ENCODE measurements around the gene MRPS24. TPM values are rescaled to one million over a fixed set of nuclear protein-coding genes. Genes with fewer than 3 reads are reported as not detected.
"Not testable (repeated sequence)": the region's sequence is repeated elsewhere in the genome, so short reads cannot be mapped to it uniquely, and the experiment has no call there.

The MRPS24 gene
- total RNA-seq, 1 experiment from 2014 or later, result 156 TPM

GRCh38 chr7:43824963-43825362, 44.4 kb downstream of the MRPS24 start:
- RAD21 ChIA-PET (ENCODE audit: low non-redundant PET in 1 of 2, low total read pairs in 2 of 2, uncharacterized antibody in 2 of 2, unreplicated experiment in 2 of 2), result no interaction called here
- H3K4me1 ChIP-seq (ENCODE audit: control insufficient read depth in 1 of 2, insufficient read depth in 2 of 2, low read length in 2 of 2), result no peaks in the 10 kb centered on the region
- H3K9me3 ChIP-seq (ENCODE audit: control insufficient read depth in 1 of 2, insufficient read depth in 1 of 2, low read depth in 1 of 2, low read length in 2 of 2), result no peaks in the 10 kb centered on the region
- H3K4me2 ChIP-seq (ENCODE audit: low read length), result no peak overlapping the region
- intact Hi-C loops (cut with micrococcal nuclease), result no loop called here
- DNase-seq (ENCODE audit: low read depth, low spot score) (no peak), ATAC-seq (no peak)
- POLR2A ChIA-PET, result no interaction called here
- no peak overlapping the region for H3K27ac ChIP-seq (ENCODE audit: low read depth, low read length)
- no peak overlapping the region for H2AFZ ChIP-seq (ENCODE audit: low read depth, low read length, poor library complexity, severe bottlenecking)
- no peaks in the 10 kb centered on the region for H3K79me2 ChIP-seq (ENCODE audit: insufficient read depth, low read length)
- no peak overlapping the region for H3K9ac ChIP-seq (ENCODE audit: low read length)
- H3K27me3 ChIP-seq (ENCODE audit: insufficient read depth, low read length), result no peaks in the 10 kb centered on the region
- H4K20me1 ChIP-seq (ENCODE audit: insufficient read depth), result no peaks in the 10 kb centered on the region
- BruUV-seq (replicated peaks), result no TSS peak
- H3K9me2 ChIP-seq (ENCODE audit: insufficient read depth), result no peaks in the 10 kb centered on the region
- CTCF ChIA-PET, result no interaction called here
- TF ChIP-seq CBX3 (IDR thresholded peaks at IDR 0.05; ENCODE audit: low read depth) (no peak), TCF7L2 (IDR thresholded peaks at IDR 0.05; ENCODE audit: borderline replicate concordance, extremely low read depth, insufficient read depth, insufficient read length) (no peak), CEBPB (IDR thresholded peaks at IDR 0.05; ENCODE audit: low read depth) (no peak), EZH2 (IDR thresholded peaks at IDR 0.05) (no peak), POLR2A (IDR thresholded peaks at IDR 0.05; ENCODE audit: borderline replicate concordance, extremely low read depth, insufficient read depth, insufficient read length) (no peak)
- no peaks in the 10 kb centered on the region for H3K36me3 ChIP-seq (ENCODE audit: control insufficient read depth in 1 of 2, insufficient read depth in 2 of 2, low read length in 2 of 2)
- H3K4me3 ChIP-seq (replicated peaks in 1 of 2; ENCODE audit: low read depth in 1 of 2, low read length in 2 of 2), result no peak overlapping the region

- POLR2A ChIA-PET; H3K36me3 ChIP-seq (ENCODE audit: control insufficient read depth in 1 of 2, insufficient read depth in 2 of 2, low read length in 2 of 2); H3K9me2 ChIP-seq (ENCODE audit: insufficient read depth); H3K79me2 ChIP-seq (ENCODE audit: insufficient read depth, low read length); H3K4me3 ChIP-seq (replicated peaks in 1 of 2; ENCODE audit: low read depth in 1 of 2, low read length in 2 of 2); H3K27me3 ChIP-seq (ENCODE audit: insufficient read depth, low read length); ATAC-seq; H3K27ac ChIP-seq (ENCODE audit: low read depth, low read length); H3K4me2 ChIP-seq (ENCODE audit: low read length); H3K9me3 ChIP-seq (ENCODE audit: control insufficient read depth in 1 of 2, insufficient read depth in 1 of 2, low read depth in 1 of 2, low read length in 2 of 2); H3K4me1 ChIP-seq (ENCODE audit: control insufficient read depth in 1 of 2, insufficient read depth in 2 of 2, low read length in 2 of 2); CTCF ChIA-PET; BruUV-seq (replicated peaks); RAD21 ChIA-PET (ENCODE audit: low non-redundant PET in 1 of 2, low total read pairs in 2 of 2, uncharacterized antibody in 2 of 2, unreplicated experiment in 2 of 2); H3K9ac ChIP-seq (ENCODE audit: low read length); H4K20me1 ChIP-seq (ENCODE audit: insufficient read depth); H2AFZ ChIP-seq (ENCODE audit: low read depth, low read length, poor library complexity, severe bottlenecking); intact Hi-C loops (cut with micrococcal nuclease); DNase-seq (ENCODE audit: low read depth, low spot score): not testable (repeated sequence)
Measured at GRCh38 chr7:43824513-43824912, 44.8 kb downstream of the MRPS24 start.
